HEK293 (cell line): ENCODE results near the gene NFATC2IP.

Experiments used
- CTCF ChIA-PET: fragments of 350-600 bp; formaldehyde crosslinking; extraction: SDS; loops from one replicate; lab custom pipeline; 2021; ENCODE audit warnings: antibody characterized with exemption; lab: Yijun Ruan, JAX
- POLR2A ChIA-PET: fragments of 300-600 bp; formaldehyde crosslinking; extraction: SDS; loops from one replicate; lab custom pipeline; 2020; ENCODE audit warnings: antibody characterized with exemption, inconsistent platforms; lab: Yijun Ruan, JAX
- H3K27ac ChIP-seq: fragments of 200-500 bp; sonication (Bioruptor generic); 2 replicates; pipeline ENCODE4 v1.5.1; 2014; ENCODE audit warnings: low read depth, low read length, control low read depth, inconsistent platforms; ENCODE audit errors: extremely low read depth
- H3K36me3 ChIP-seq, 2 experiments: fragments of 200-500 bp in 1 of 2; sonication (Bioruptor generic) in 1 of 2; 1 replicate in 1 of 2; 2 replicates in 1 of 2; pipeline ENCODE4 v1.5.1; 2014 to 2017; ENCODE audit warnings: inconsistent platforms in 2 of 2, low read length in 2 of 2; ENCODE audit not compliant: control insufficient read depth in 2 of 2, insufficient read depth in 1 of 2
- H3K4me1 ChIP-seq: fragments of 200-500 bp; sonication (Bioruptor generic); 2 replicates; pipeline ENCODE4 v1.5.1; 2014; ENCODE audit warnings: mild to moderate bottlenecking, low read length, inconsistent platforms; ENCODE audit not compliant: control insufficient read depth, insufficient read depth
- H3K4me3 ChIP-seq: 2 replicates; pipeline ENCODE4 v1.5.1; 2011; ENCODE audit warnings: low read depth, mild to moderate bottlenecking, control low read depth, low read length, moderate library complexity
- H3K9me3 ChIP-seq: fragments of 200-500 bp; sonication (Bioruptor generic); 2 replicates; pipeline ENCODE4 v1.5.1; 2014; ENCODE audit warnings: low read depth, low read length, inconsistent platforms; ENCODE audit not compliant: control insufficient read depth, insufficient read depth
- BCL11B ChIP-seq: fragments of 450-650 bp; formaldehyde crosslinking; IDR thresholded peaks from 2 replicates; pipeline ENCODE4 v1.5.1; 2016; ENCODE audit warnings: low read depth, missing biosample characterization, missing genetic modification characterization
- CTCF ChIP-seq: fragments of 450-650 bp; formaldehyde crosslinking; IDR thresholded peaks from 2 replicates; pipeline ENCODE4 v1.5.1; 2016; ENCODE audit warnings: missing biosample characterization, missing genetic modification characterization
- GLI4 ChIP-seq: fragments of 450-650 bp; formaldehyde crosslinking; IDR thresholded peaks from 2 replicates; pipeline ENCODE4 v1.5.1; 2016; ENCODE audit warnings: missing biosample characterization, missing genetic modification characterization
- HOXC10 ChIP-seq: sonication (generic); formaldehyde crosslinking; IDR thresholded peaks from 2 replicates; pipeline ENCODE4 v1.8.1; 2023; ENCODE audit warnings: mild to moderate bottlenecking, missing genetic modification reagents
- KLF16 ChIP-seq: fragments of 450-650 bp; formaldehyde crosslinking; IDR thresholded peaks from 2 replicates; pipeline ENCODE4 v1.5.1; 2017; ENCODE audit warnings: missing biosample characterization, missing genetic modification characterization
- KLF7 ChIP-seq: fragments of 450-650 bp; formaldehyde crosslinking; IDR thresholded peaks from 2 replicates; pipeline ENCODE4 v1.5.1; 2016; ENCODE audit warnings: missing biosample characterization, missing genetic modification characterization, borderline replicate concordance
- KLF8 ChIP-seq: fragments of 450-650 bp; formaldehyde crosslinking; IDR thresholded peaks from 2 replicates; pipeline ENCODE4 v1.5.1; 2016; ENCODE audit warnings: missing biosample characterization, missing genetic modification characterization
- OSR2 ChIP-seq: fragments of 450-650 bp; formaldehyde crosslinking; IDR thresholded peaks from 2 replicates; pipeline ENCODE4 v1.5.1; 2016; ENCODE audit warnings: missing biosample characterization, missing genetic modification characterization
- PRDM2 ChIP-seq: fragments of 450-650 bp; formaldehyde crosslinking; IDR thresholded peaks from 2 replicates; pipeline ENCODE4 v1.5.1; 2016; ENCODE audit warnings: missing biosample characterization, missing genetic modification characterization, borderline replicate concordance
- SCRT1 ChIP-seq: fragments of 450-650 bp; formaldehyde crosslinking; IDR thresholded peaks from 2 replicates; pipeline ENCODE4 v1.5.1; 2016; ENCODE audit warnings: missing biosample characterization, missing genetic modification characterization, borderline replicate concordance
- ZBTB1 ChIP-seq: fragments of 450-650 bp; formaldehyde crosslinking; IDR thresholded peaks from 2 replicates; pipeline ENCODE4 v1.5.1; 2016; ENCODE audit warnings: missing biosample characterization, missing genetic modification characterization
- ZBTB8A ChIP-seq: fragments of 450-650 bp; formaldehyde crosslinking; IDR thresholded peaks from 2 replicates; pipeline ENCODE4 v1.5.1; 2016; ENCODE audit warnings: missing biosample characterization, missing genetic modification characterization
- ZNF112 ChIP-seq: fragments of 450-650 bp; formaldehyde crosslinking; IDR thresholded peaks from 2 replicates; pipeline ENCODE4 v1.5.0; 2017; ENCODE audit warnings: missing biosample characterization, missing genetic modification characterization
- ZNF23 ChIP-seq: fragments of 450-650 bp; formaldehyde crosslinking; IDR thresholded peaks from 2 replicates; pipeline ENCODE4 v1.5.1; 2016; ENCODE audit warnings: missing biosample characterization, missing genetic modification characterization, borderline replicate concordance
- ZNF335 ChIP-seq: fragments of 450-650 bp; formaldehyde crosslinking; conservative IDR thresholded peaks from 2 replicates; pipeline ENCODE4 v1.5.1; 2016; ENCODE audit warnings: missing biosample characterization, missing genetic modification characterization
- ZNF341 ChIP-seq: fragments of 450-650 bp; formaldehyde crosslinking; IDR thresholded peaks from 2 replicates; pipeline ENCODE4; 2016; ENCODE audit warnings: low read depth, missing biosample characterization, missing genetic modification characterization
- ZNF366 ChIP-seq: fragments of 450-650 bp; formaldehyde crosslinking; conservative IDR thresholded peaks from 2 replicates; pipeline ENCODE4 v1.5.1; 2016; ENCODE audit warnings: missing biosample characterization, missing genetic modification characterization
- ZNF48 ChIP-seq: fragments of 450-650 bp; formaldehyde crosslinking; IDR thresholded peaks from 2 replicates; pipeline ENCODE4 v1.5.1; 2016; ENCODE audit warnings: missing biosample characterization, missing genetic modification characterization
- ZNF518A ChIP-seq: fragments of 450-650 bp; formaldehyde crosslinking; conservative IDR thresholded peaks from 2 replicates; pipeline ENCODE4 v1.5.1; 2016; ENCODE audit warnings: low read depth, missing biosample characterization, missing genetic modification characterization
- ZNF521 ChIP-seq: fragments of 450-650 bp; formaldehyde crosslinking; IDR thresholded peaks from 2 replicates; pipeline ENCODE4 v1.5.1; 2017; ENCODE audit warnings: missing biosample characterization, mild to moderate bottlenecking, missing genetic modification characterization
- ZNF548 ChIP-seq: fragments of 450-650 bp; formaldehyde crosslinking; IDR thresholded peaks from 2 replicates; pipeline ENCODE4 v1.5.1; 2016; ENCODE audit warnings: missing biosample characterization, missing genetic modification characterization
- ZNF600 ChIP-seq: fragments of 450-650 bp; formaldehyde crosslinking; IDR thresholded peaks from 2 replicates; pipeline ENCODE4 v1.5.1; 2016; ENCODE audit warnings: missing biosample characterization, missing genetic modification characterization
- ZNF654 ChIP-seq: fragments of 450-650 bp; formaldehyde crosslinking; IDR thresholded peaks from 2 replicates; pipeline ENCODE4 v1.5.1; 2016; ENCODE audit warnings: low read depth, missing biosample characterization, missing genetic modification characterization
- ZNF76 ChIP-seq: fragments of 450-650 bp; formaldehyde crosslinking; IDR thresholded peaks from 2 replicates; pipeline ENCODE4; 2016; ENCODE audit warnings: low read depth, missing biosample characterization, missing genetic modification characterization, borderline replicate concordance
- ZNF830 ChIP-seq: fragments of 450-650 bp; IDR thresholded peaks from 2 replicates; pipeline ENCODE4 v1.5.0; 2018; ENCODE audit warnings: missing biosample characterization, missing genetic modification characterization, low read depth, mild to moderate bottlenecking, moderate library complexity

Gene NFATC2IP

GRCh38 chr16:28974007-28974436 lies 23.3 kb downstream of the NFATC2IP start (continued):
- TF ChIP-seq ZNF335 (tag by site-specific recombination) (no peak), CTCF (tag by site-specific recombination) (peak; percentile 50; the same call in 1 of the 2 replicates), OSR2 (tag by site-specific recombination) (no peak), KLF8 (tag by site-specific recombination) (no peak), ZNF341 (tag by site-specific recombination) (no peak), ZNF366 (tag by site-specific recombination) (peak; percentile 99), ZNF654 (peak; percentile 76), KLF16 (tag by site-specific recombination) (no peak), ZNF48 (tag by site-specific recombination) (no peak), KLF7 (tag by site-specific recombination) (no peak), HOXC10 (CRISPR knock-in tag) (no peak), ZNF521 (tag by site-specific recombination) (no peak), ZNF23 (tag by site-specific recombination) (no peak), ZNF830 (tag by site-specific recombination) (no peak)
- TF ChIP-seq, all 188 proteins: peak for 7

GRCh38 chr16:28974437-28975157 lies 23.9 kb downstream of the NFATC2IP start, which contains the start of gene SPNS1:
Gene SPNS1 (plus strand): TSS chr16:28974778. CDS start chr16:28975152, 374 bp downstream.
- peak within 1 kb of the TSS; percentile 97 for H3K4me3 ChIP-seq
- ChIA-PET POLR2A (interaction anchor here (0.6 to 1.0 kb wide), 3 partner anchors 21 to 144 kb away, joined by 3 to 10 read pairs (median 5); partner anchors contain the start of gene NFATC2IP), CTCF (interaction anchor here (0.6 to 1.1 kb wide), 5 partner anchors 9 to 450 kb away, joined by 3 to 5 read pairs (median 3); no protein-coding TSS in a partner anchor)
- no peaks in the 10 kb centered on the region for H3K9me3 ChIP-seq
- H3K36me3 ChIP-seq, result peaks cover 0 to 26% of the 10 kb centered on the region in 2 experiments; a peak in 1 of 3 replicates
- peak within 1 kb of the TSS; percentile 20; the same call in 1 of the 2 replicates for H3K27ac ChIP-seq
- H3K4me1 ChIP-seq, result no peaks in the 10 kb centered on the region
- TF ChIP-seq GLI4 (tag by site-specific recombination), result no peak
- no peak for TF ChIP-seq ZNF112
- peak; percentile 98 for TF ChIP-seq ZBTB8A
- TF ChIP-seq ZNF548 (tag by site-specific recombination), result no peak
- TF ChIP-seq ZBTB1, result no peak
- TF ChIP-seq BCL11B (tag by site-specific recombination), result no peak
- no peak for TF ChIP-seq PRDM2
- TF ChIP-seq ZNF76 (tag by site-specific recombination), result peak; percentile 84
- TF ChIP-seq ZNF518A (tag by site-specific recombination), result peak; percentile 46; the same call in 1 of the 2 replicates
- TF ChIP-seq ZNF600 (tag by site-specific recombination), result peak; percentile 50
- TF ChIP-seq SCRT1 (tag by site-specific recombination), result no peak
